GM18519 (cell line): ENCODE measurements around the gene APOA5.
A peak's percentile ranks its signal among the peaks of the same experiment; 100 is the strongest.
"Not testable (repeated sequence)": the region's sequence is repeated elsewhere in the genome, so short reads cannot be mapped to it uniquely, and the experiment has no call there.

Experiments
- ATAC-seq: cut with Tn5 transposase; IDR thresholded peaks from one replicate; pipeline ENCODE4 v1.9.1; 2021; ENCODE audit warnings: mild to moderate bottlenecking, moderate library complexity; ENCODE audit not compliant: unreplicated experiment, low FRiP score

The APOA5 gene

DNA sequence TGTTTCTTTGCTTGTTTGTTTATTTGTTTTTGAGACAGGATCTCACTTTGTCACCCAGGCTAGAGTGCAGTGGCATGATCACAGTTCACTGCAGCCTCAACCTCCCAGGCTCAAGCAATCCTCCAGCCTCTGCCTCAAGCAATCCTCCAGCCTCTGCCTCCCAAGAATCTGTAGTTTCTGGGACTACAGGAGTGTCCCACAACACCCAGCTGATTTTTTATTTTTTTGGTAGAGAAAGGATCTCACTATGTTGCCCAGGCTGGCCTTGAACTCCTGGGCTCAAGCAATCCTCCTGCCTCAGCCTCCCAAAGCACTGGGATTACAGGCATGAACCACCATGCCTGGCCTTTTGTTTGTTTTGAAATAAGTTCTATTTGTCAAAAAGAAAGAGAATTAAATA is 10.0 kb upstream of the APOA5 start:
- not testable (repeated sequence) for ATAC-seq

GRCh38 chr11:116800610-116801009 is 8.9 kb upstream of the APOA5 start:
- ATAC-seq, result no peak

DNA sequence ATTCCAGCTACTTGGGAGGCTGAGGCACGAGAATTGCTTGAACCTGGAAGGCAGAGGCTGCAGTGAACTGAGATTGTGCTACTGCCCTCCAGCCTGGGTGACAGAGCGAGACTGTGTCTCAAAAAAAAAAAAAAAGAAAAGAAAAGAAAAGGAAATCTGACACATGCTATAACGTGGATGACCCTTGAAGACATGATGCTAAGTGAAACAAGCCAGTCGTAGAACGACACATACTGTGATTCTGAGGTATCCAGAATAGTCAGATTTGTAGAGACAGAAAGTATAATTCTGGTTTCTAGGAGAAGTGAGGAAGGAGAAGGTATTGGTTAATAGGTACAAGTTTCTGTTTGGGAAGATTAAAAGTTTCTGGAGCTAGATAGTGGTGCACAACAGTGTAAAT is 6.7 kb upstream of the APOA5 start:
- ATAC-seq, result no peak

DNA sequence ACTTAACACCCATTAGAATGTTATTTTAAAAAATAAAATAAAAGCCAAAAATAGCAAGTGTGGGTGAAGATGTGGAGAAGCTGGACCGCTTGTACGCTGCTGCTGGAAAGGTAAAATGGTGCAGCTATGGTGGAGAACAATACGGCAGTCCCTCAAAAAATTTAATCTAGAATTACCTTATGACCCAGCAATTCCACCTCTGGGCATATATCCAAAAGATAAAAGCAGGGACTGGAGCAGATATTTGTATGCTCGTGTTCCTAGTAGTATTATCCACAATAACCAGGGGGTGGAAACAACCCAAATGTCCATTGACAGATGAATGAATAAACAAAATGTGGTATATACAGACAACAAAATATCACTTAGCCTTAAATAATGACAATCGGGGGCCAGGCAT is 6.1 kb upstream of the APOA5 start:
- ATAC-seq, result no peak

GRCh38 chr11:116796548-116796947 is 4.9 kb upstream of the APOA5 start:
- ATAC-seq, result no peak

- ATAC-seq, result no peak
These were observed 3.2 kb upstream of the APOA5 start for GRCh38 chr11:116794851-116795250.

DNA sequence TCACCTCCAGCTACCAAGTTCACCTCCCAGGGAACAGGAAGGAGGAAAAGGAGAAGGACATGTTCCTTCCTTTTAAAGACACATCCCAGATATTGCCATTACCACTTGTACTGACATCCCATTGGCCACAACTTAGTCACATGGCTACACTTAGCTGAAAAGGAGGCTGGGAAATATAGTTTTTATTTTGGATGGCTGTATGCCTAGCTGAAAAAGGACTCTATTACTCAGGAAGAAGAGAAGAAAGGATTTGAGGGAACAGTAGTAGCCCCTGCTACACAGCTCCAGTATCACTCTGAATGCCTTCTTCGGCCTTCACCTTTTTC is 2.1 kb upstream of the APOA5 start:
- ATAC-seq, result no peak

GRCh38 chr11:116792869-116793771 is 1.4 kb upstream of the APOA5 start:
- ATAC-seq, result no peak

DNA sequence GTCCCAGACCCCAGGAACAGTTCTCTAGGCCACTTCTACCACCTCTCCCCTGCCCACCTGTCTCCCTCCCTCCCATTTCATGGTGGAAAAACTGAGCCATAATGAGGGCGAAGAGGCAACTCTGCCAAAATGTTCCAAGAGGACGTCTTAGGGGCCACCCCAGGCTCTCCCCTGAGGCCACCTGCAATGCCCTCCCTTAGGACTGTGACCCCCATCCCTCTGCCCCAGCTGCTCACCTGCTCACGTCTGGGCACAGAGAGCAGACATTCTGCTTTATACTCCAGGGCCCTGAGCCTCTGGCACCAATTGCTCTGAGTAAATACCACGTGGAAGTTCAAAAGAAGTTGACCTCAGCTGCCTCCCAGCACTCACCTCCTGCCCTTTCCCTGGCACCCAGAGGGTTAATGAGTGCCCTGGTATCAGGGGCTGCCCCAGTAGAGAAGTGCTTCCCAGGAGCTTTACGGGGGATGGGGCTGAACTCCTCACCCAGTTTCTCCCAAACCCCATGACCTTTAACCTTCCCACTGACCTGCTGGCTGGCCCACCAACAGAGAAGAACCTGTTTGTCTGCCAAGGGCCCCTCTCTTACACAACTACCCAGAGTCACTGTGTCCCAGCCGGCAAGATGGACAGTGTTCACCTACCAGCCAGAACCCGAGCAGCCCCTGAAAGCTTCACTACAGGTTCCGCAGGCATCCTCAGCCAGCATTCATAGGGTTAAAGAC is 627 bp upstream of the APOA5 start:
- ATAC-seq, result no peak

DNA sequence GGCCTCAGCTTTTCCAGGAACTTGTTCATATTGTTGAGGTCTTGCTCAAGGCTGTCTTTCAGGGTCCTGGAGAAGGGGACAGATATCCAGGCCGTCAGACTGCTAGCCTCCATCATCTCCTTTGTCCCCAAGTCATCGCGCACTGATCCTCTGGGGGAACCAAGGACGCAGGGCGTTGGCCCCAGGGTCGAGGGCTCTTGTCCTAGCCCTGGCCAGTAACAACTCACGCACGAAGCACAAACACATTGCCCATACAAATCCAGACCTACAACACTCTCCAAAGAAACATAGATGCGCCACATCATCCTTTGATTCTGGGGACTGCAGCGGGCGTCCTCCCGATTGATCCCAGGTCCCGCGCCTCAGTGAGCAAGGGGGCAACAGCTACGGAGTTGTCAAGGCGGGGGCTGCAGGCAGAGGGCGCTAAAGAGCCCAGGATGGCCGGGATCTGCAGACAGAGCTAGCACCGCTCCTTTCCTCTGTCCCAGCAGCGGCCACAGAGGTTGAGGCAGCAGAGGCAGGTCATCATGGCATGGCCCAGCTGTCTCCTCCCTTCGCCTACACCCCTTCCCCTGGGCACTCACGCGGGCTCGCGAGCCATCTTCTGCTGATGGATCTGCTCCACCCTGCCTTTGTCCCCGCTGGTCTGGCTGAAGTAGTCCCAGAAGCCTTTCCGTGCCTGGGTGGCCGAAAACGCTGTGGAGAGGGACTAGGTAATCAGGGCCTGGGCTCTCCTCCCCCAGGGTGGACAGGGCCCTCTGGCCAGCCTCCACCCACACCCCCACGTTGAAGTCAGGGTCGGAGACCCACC is 472 bp downstream of the APOA5 start:
- ATAC-seq, result no peak

GRCh38 chr11:116790167-116791001 is 1.3 kb downstream of the APOA5 start:
- ATAC-seq, result no peak

GRCh38 chr11:116788975-116789374 is 2.7 kb downstream of the APOA5 start:
- ATAC-seq, result no peak

GRCh38 chr11:116788534-116788933 is 3.1 kb downstream of the APOA5 start:
- no peak for ATAC-seq

GRCh38 chr11:116787786-116788486 is 3.7 kb downstream of the APOA5 start, which contains the start of gene ZPR1:
TSS of gene ZPR1 (minus strand) at chr11:116788023. CDS start at chr11:116787990, 33 bp downstream.
- peak; percentile 46 for ATAC-seq

GRCh38 chr11:116787436-116787785 is 4.3 kb downstream of the APOA5 start:
- no peak for ATAC-seq

DNA sequence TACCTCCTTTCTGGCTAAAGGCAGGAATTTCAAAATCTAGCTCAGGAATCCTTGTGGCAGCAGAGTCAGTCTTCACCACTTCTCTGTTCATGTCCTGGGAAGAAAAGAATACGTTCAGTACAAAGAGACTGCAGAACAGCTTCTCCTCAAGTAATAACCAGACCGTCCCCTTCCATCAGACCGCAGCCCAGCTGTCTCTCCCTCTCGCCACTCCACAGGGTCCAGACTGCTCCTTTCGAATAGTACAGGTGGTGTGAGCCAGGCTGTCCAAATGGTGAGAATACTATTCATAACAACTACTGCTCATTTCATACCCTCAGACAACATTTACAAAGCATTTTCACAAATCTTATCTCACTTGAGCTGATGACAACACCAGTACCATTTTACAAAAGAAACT is 4.7 kb downstream of the APOA5 start:
- no peak for ATAC-seq

GRCh38 chr11:116786326-116786725 is 5.4 kb downstream of the APOA5 start:
- ATAC-seq, result no peak

DNA sequence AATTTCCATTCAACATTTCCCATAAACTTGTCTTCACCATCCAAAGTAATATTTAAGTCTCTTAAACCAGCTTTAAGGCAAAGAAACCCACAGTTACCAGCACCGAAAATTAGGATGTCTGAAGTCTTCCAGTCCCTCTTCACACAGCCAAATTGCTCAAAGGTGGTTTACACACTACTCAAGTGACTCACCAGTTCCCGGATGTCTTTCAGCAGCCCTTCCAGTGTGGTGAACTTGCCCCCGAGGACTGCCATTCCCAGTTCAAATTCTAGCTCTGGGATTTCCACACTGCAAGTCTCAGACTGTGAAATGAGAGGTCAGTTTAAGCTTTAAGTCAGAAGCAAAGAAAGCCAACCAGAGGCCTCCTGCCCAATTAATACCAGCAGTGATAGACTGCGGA is 9.0 kb downstream of the APOA5 start:
- no peak for ATAC-seq

DNA sequence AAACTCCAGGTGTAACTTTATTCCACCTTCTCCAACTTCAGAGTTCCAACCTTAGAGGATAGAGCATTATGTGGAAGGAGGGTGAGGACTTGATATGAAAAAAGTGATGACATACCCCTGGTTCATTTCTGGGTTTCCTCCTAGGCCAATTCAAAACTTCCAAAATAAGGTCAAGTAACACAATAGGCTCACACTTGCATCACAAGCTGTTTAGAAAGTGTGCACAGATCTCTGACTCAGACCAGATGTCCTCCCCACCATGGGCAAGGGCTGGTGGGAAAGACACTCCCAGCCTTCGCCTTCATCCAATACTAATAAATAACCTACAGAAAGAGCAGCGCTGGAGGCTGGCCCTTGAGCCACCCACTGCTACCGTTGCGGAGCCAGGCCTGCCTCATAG is 13.1 kb downstream of the APOA5 start:
- ATAC-seq, result no peak

- ATAC-seq, result no peak
These were observed 14.6 kb downstream of the APOA5 start for GRCh38 chr11:116777056-116777455.
